GM18498 (cell line): ENCODE measurements around the gene APC.
"Not testable (repeated sequence)": the region's sequence is repeated elsewhere in the genome, so short reads cannot be mapped to it uniquely, and the experiment has no call there.

Experiments used
- ATAC-seq: cut with Tn5 transposase; IDR thresholded peaks from one replicate; pipeline ENCODE4 v1.9.1; 2021; ENCODE audit warnings: mild to moderate bottlenecking, moderate library complexity; ENCODE audit not compliant: unreplicated experiment

The APC gene

DNA sequence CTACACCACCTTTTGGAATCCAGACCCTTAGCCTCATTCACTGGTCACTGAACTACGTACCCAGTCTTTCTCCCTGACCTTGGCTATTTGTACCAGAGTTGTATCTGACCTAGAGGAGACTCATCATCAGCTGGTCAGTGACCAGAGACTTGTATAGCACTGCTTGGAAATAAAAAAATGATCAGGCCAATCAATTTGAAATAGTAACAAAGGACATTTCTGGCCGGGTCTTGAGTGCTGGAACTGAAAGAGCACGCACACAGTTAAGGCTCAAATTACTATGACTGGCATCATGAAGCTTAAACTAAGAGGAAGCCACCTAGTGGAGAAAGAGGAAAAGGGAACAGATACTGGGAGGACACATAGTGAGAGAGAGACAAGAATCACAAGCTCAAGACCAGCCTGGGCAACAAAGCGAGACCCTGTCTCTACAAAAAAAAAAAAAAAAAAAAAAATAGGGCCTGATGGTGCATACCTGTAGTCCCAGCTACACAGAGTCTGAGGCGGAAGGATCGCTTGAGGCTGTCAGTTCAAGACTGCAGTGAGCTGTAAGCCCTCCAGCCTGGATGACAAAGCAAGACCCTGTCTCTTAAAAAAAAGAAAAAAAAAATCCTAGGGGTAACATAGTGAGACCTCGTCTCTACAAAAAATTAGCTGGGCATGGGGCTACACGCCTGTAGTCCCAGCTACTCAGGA is 110.6 kb downstream of the APC start:
- peak; percentile 100 for ATAC-seq

DNA sequence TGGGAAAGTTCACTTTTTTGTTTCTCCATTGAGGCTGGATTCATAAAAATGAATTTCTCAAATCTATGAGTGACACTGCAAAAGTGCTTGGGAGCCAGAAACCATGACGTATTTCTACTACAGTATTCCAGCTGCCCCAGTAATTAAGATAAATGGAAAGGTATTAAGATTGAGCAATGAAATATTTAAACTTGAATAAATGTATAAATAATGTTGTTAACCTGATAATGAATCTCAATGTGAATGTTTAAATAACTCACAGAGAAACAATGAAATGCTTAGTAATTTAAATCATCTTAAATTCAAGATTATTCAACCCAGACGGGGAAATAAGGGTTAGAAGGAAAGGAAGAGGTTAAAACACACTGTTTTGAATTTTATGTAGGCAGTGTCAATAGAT is 112.2 kb downstream of the APC start:
- no peak for ATAC-seq

DNA sequence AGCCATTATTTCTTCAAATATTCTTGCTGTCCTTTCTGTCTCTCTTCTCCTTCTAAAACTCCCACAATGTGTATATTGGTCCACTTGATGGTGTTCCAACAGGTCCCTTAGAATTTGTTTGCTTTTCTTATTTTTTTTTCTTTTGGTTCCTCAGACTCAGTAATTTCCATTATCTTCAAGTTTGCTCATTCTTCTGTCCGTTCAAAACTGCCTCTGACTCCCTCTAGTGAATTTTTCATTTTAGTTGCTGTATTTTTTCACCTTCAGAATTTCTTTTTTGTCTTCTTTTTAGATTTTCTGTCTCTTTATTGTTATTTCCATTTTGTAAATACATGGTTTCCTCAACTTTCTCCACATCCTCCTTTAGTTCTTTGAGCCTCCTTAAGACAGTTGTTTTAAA is 117.0 kb downstream of the APC start:
- ATAC-seq, result no peak

DNA sequence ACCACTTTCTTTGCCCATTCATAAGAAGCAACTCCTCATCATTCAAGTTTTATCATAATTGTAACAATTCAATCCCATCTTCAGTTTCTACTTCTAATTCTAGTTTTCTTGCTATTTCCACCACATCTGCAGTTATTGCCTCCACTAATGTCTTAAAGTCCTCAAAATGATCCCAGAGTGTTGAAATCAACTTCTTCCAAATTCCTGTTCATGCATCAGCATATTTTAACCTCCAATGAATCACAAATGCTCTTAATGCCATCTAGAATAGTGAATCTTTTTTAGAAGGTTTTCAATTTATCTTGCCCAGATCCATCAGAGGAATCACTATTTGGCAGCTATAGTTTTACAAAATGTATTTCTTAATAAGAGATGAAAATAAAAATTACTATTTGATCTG is 120.2 kb downstream of the APC start:
- ATAC-seq, result no peak

DNA sequence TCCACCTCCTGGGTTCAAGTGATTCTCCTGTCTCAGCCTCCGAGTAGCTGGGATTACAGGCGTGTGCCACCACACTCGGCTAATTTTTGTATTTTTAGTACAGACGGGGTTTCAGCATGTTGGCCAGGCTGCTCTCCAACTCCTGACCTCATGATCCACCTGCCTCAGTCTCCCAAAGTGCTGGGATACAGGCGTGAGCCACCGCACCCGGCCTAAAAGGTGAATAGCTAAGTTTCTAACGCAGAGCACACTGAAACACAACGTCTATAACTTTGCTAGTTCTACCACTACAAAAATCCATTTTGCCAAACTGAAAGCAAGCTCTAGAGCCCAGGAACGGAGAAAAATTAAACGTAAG is 122.9 kb downstream of the APC start:
- not testable (repeated sequence) for ATAC-seq

DNA sequence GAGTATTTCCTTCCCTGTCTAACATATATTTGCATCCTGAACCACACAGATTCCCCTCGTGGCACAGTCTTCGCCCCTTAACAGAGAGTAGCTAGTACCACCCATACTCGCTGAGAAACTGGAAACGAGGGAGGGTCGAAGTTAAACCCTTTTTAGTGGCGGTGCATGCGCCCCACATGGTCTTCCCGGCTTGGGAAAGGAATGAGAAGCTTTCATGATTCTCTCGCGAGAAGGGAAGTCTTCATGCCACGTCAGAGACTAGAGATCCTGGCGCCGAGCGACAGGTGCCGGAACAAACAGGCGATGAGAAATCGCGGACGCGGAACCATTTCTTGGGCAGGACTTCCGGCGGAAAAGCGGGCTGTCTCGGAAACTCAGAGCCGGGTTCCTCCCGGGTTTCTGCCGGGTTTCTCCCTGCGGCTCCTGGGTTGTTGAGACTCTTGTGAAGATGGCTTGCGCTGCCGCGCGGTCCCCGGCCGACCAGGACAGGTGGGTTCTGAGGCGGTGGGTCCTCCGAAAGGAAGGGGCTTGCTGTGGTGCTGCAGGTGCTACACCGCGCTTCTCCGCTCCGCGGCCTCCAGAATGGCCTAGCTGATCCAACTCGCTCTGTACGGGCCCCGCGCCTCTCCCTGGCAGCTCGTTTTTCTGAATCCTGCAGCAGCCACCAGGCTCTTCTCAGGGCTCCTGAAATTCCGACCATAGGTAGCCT is 123.4 kb downstream of the APC start, which contains the start of gene SRP19:
Gene SRP19 (plus strand): TSS at position 359 of the 709 bp plus-strand sequence. CDS start 90 bp downstream, at position 449.
- ATAC-seq, result peak; percentile 97

DNA sequence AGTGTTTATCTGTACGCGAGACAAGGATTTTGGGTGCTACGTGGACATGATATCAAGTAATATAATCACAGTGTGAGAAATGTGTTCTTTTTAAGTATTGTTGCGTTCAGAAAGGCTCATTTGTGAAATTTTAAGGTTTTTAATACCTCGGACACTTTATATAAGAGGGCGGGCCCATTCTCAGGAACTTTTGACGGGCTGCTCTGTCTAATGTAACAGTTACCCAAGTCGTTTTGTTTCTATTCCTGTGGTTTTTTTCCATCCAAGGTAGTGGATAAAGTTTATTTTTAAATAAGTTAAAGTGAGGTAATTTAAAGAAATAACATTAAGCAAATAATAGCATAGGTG is 123.9 kb downstream of the APC start:
- no peak for ATAC-seq

DNA sequence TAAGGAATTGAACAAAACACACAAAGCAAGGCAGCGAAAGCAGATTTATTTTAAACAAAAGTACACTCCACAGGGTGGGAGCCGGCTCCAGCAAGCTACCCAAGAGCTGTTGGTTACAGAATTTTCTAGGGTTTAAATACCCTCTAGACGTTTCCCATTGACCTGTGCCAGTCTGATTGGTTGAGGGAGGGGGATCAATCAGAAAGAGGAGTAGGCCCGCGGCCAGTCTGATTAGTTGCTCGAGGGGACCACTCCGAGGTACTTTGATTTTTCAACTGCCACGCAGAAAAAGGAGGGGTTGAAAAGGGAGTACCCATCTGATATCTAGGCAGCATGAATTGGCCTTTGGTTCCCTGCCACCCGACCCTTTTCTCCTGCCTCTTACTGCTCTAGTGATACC is 124.4 kb downstream of the APC start:
- ATAC-seq, result no peak

DNA sequence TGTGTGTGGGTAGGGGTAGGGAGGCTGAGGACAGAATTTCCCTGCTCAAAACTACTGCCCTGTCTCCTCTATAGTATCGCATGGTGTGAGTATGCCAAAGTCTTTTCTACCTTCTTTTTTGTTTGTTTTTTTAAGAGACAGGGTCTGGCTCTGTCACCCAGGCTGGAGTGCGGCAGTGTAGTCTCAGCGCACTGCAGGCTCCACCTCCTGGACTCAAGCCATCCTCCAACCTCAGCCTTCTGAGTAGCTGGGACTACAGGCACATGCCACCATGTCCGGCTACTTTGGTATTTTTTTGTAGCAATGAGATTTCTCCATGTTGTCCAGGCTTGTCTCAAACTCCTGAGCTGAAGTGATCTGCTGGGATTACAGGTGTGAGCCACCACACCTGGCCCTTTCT is 125.9 kb downstream of the APC start:
- no peak for ATAC-seq

DNA sequence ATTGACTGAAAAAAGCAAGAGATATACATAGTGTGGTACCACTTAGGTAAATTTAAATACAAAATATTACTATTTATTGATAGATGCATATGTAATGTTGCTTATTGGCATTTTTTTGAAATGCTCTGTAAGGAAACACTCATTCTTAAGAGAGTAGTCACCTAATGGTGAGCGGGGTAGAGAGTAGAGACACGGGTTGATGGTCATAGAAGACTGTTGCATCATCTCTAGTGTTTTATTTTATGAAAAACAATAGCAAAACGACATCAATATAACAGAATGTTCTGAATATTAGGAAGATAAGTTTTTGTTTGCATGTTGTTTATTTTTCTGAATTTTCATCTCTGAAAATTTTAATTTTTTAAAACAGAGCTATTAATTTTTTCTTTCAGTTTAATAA is 127.4 kb downstream of the APC start:
- ATAC-seq, result no peak

DNA sequence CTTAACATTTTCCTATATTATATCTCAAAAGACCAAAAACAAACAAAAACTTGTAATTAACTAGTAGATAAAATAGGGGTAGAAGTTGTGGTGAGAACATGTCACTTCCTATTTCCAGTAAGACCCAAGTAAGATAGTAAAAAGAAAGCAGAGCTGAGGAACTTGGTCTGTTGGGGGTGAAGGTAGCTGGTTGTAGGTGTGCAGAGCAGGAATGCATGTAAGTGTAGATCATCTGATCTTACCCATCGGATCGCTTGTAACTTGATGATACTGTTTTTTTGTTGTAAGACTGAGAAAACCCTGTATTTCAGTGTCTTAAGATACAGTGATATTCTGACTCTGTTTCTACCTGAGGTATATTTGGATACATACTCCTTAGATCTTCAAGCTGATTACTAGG is 129.1 kb downstream of the APC start:
- no peak for ATAC-seq

DNA sequence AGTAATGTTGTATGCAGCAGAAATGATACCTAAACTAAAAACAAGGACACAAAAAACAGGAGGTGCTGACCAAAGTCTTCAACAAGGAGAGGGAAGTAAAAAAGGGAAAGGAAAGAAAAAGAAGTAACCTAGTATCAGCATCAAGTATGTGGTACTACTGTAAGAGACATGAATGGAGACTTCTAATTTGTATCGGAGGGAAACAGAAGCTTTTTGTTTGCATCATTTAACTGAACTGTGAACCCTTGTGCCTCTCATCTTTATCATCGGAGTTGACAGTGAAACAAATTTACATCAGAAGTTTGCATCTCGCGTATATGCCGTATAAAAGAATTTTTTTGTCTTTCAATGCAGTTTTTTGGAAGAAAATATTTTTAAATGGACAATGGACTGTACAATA is 129.7 kb downstream of the APC start:
- ATAC-seq, result no peak

DNA sequence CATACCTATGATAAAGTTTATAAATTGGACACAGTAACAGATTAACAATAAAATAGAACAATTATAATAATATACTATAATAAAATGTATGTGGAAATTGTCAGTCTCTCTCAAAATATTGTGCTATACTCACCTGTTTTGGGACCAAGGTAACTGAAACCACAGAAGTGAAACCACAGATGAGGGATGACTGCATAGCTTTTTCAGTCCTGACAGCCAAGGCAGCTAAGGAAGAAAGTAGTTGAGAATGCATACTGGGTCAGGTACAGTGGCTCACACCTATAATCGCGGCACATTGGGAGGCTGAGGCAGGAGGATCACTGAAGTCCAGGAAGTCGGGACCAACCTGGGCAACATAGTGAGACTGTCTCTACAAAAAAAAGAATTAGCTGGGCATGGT is 132.3 kb downstream of the APC start:
- ATAC-seq, result peak; percentile 86

DNA sequence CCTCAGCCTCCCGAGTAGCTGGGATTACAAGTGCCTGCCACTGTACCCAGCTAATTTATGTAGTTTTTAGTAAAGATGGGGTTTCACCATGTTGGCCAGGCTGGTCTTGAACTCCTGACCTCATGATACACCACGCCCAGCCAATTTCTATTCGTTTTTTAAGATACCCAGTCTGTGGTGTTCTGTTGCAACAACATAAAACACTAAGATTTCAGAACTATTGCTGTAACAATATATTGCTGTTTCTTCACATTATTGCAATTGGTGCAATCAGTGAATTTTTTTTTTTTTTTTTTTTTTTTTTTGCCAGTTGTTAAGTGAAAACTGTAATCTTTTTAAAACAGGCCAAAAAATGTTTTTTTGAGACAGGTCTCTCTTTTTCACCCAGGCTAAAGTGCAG is 133.3 kb downstream of the APC start:
- no peak for ATAC-seq

DNA sequence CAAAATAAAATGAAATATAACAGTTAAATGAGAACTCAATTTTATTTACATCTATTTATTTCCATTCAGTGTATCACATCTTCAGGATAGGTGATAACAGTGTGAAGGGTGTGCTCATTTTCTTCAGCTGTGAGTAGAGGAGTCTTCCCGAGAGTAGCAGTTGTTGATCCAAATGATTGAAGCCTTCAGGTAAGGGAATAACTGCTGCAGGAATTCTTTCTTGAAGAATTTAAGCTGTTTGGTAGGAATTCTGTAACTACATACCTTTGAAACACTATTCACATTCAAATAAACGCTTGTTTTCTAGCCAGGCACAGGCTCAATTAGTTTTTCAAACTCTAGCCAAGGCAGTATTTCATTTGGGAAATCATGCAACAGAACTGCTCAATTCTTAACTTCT is 138.7 kb downstream of the APC start:
- no peak for ATAC-seq

DNA sequence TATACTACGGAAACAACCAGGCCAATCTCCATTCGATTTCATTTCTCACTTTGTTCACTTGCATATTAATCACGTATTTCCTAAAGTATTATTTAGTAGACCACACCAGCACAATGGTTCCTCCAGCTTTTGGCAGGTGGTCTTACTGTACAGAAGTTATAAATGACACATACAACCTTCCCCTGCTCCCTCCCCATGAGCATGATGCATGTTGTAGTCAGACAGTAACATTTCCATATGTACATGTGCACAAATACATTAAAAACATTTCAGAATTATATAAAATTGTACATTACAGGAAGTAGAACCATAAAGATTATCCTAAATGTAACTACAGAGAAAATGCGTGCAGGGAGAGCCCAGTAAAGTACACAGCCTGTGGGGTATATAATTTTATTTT is 140.4 kb downstream of the APC start:
- ATAC-seq, result no peak

DNA sequence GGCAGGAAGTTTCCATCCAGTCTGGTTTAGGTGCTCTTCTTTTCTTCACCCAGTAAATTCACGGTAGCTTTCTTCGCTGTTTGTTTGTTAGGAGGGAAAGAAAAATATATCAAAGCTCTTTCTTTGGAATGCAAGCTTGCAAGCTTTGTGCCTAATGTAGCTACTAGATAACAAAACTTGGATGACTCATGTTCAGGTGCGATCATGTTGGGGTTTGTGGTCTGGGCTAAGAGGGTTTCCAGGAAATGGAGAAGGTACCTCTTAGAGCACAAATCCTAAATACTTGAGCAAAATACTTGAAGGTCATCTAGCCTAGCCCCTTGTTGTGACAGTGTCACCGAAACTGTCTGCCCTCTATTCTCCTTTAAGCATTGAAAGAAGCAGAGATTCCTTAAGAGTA is 141.1 kb downstream of the APC start:
- no peak for ATAC-seq

DNA sequence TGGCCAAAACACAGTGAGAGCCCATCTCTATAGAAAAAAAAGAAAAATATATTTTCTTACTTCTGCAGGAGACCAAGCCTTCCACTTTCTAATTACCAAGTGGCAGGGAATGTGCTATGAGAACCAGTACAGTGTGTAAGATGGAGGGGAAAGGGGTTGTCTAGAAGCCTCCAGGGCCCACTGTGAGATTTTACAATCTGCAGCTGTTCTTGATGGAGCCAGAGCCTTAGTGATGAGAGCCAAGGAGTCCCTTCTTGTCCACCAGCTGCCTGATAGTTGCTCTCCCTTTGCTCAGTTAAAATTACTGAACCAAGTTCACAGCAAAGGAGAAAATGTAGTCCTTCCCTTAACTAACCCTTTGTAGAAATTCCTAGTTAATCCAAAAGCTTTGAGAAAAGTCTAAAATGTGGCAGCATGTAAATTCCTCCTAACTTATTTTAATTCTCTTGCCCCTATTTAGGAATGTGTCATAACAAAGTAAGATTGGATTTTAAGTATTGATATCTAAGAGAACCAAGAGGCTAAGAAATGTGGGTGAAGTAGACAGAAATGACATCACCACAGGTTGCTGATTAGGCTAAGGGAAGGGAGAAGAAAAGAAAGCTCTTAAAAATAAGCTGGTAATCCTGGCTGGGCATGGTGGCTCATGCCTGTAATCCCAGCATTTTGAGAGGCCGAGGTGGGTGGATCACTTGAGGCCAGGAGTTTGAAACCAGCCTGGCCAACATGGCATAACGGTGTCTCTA is 142.7 kb downstream of the APC start:
- ATAC-seq, result no peak

DNA sequence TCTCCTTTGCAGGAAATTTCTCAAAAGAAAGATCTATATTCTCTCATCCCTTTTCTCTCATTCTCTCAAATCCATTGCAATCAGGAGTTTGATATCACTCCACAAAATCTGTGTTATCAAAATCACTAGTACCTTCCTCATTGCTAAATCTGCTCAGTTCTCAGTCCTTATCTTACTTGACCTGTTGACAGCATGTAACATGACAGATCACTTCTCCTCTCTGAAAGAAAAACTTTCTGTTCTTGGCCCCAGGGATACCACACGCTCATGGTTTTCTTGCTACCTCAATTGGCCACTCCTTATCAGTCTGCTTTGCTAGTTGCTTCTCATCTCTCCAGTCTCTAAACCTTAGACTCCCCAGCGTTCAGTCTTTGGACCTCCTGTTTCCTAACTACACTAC is 145.5 kb downstream of the APC start:
- no peak for ATAC-seq

DNA sequence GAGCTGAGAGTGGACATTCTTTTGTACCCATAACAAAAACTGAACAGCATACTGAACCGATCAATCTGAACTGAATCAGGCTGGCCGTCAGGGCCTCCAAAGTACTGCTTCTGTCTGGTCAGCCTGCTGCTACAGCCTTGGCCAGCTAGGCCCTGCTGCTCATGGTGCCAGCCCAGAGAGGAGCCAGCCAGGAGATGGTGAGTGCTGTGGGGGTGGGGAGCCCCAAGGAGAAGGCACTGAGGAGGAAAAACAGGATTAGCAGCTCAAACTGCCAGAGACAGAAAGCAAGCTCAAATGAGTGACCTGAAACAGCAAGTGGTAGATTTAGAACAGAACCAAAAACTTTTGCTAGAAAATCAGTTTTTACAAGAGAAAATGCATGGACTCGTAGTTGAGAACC is 147.3 kb downstream of the APC start:
- ATAC-seq, result no peak

DNA sequence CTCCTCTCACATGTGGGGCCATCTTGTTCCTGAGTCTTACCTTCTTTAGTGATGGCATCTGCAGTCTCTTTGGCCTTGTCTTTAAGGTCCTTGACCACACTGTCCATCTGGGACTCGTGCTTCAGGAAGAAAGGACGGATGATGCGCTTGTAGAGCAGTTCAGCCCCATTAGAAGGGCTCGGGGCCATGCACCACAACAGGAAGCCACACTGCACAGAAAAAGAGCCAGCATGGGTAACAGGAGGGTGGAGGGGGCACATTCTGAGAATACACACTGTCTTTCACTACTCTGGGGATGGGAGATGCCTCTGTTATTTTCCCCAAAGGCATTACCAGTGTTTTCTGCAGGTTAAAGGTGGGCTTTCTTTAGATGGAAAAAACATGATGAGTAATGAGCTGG is 149.3 kb downstream of the APC start:
- ATAC-seq, result no peak

DNA sequence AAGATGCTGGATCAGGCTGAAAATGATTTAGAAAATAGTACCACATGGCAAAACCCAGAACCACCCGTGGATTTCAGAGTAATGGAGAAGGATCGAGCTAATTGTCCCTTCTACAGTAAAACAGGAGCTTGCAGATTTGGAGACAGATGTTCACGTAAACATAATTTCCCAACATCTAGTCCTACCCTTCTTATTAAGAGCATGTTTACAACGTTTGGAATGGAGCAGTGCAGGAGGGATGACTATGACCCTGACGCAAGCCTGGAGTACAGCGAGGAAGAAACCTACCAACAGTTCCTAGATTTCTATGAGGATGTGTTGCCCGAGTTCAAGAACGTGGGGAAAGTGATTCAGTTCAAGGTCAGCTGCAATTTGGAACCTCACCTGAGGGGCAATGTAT is 154.4 kb downstream of the APC start:
- ATAC-seq, result not testable (repeated sequence)
